Measurements from ENCODE around the gene TMEM72. TPM values are rescaled to one million over a fixed set of nuclear protein-coding genes. Genes with fewer than 3 reads are reported as not detected.

The TMEM72 gene
- polyA plus RNA-seq, 3 donors: not detected

GRCh38 chr10:44909910-44910309 is 1.2 kb upstream of the TMEM72 start:
- Histone ChIP-seq H3K27me3 (ENCODE audit: control insufficient read depth in 2 of 2, insufficient read depth in 2 of 2, low read length in 2 of 2) (no peaks in the 10 kb centered on the region), H3K9me3 (replicated peaks in 1 of 2; ENCODE audit: control insufficient read depth in 1 of 2, insufficient read depth in 1 of 2, low read length in 2 of 2) (peaks cover 0 to 4% of the 10 kb centered on the region in 2 donors), H4K20me1 (ENCODE audit: insufficient read depth, low read length) (no peaks in the 10 kb centered on the region), H3K4me1 (ENCODE audit: control insufficient read depth in 1 of 2, insufficient read depth in 2 of 2, low read length in 2 of 2) (peaks cover 29 to 43% of the 10 kb centered on the region in 2 donors), H3K4me3 (replicated peaks in 1 of 3; ENCODE audit: low read depth in 2 of 3, low read length in 3 of 3) (no peak overlapping the region), H3K4me2 (replicated peaks; ENCODE audit: extremely low read depth, low read length, poor library complexity, severe bottlenecking) (no peak overlapping the region), H3K9ac (ENCODE audit: insufficient read depth, low read length, poor library complexity, severe bottlenecking) (no peak overlapping the region), H3K79me2 (ENCODE audit: insufficient read depth, low read length) (no peaks in the 10 kb centered on the region), H3K27ac (ENCODE audit: low read depth in 1 of 2, low read length in 2 of 2) (no peak overlapping the region), H3K36me3 (replicated peaks in 1 of 2; ENCODE audit: control insufficient read depth in 1 of 2, insufficient read depth in 2 of 2, low read length in 2 of 2) (no peaks in the 10 kb centered on the region), H2AFZ (ENCODE audit: insufficient read depth, low read depth, low read length, poor library complexity, severe bottlenecking) (no peak overlapping the region)
- Mint-ChIP-seq H3K4me1 (peaks cover 43% of the 10 kb centered on the region), H3K27me3 (ENCODE audit: low read depth in 3 of 3) (peaks cover 0 to 4% (median 2%) of the 10 kb centered on the region in 3 donors), H3K36me3 (no peaks in the 10 kb centered on the region), H3K27ac (no peak overlapping the region), H3K9me3 (peaks cover 0 to 2% (median 0%) of the 10 kb centered on the region in 7 donors), H3K4me3 (no peak overlapping the region)
- no peak for DNase-seq
- no peak for TF ChIP-seq CTCF (IDR thresholded peaks at IDR 0.05)
- intact Hi-C loops (cut with micrococcal nuclease): no loop called here
- WGBS (ENCODE audit: insufficient coverage): no CpG with 5 or more reads among the region's 1 CpG

- Mint-ChIP-seq H3K9me3 (peaks cover 0 to 2% (median 0%) of the 10 kb centered on the region in 7 donors), H3K27ac (no peak overlapping the region), H3K36me3 (no peaks in the 10 kb centered on the region), H3K4me1 (peaks cover 50% of the 10 kb centered on the region), H3K4me3 (no peak overlapping the region), H3K27me3 (ENCODE audit: low read depth in 3 of 3) (peaks cover 0 to 4% (median 2%) of the 10 kb centered on the region in 3 donors)
- H2AFZ ChIP-seq (ENCODE audit: insufficient read depth, low read depth, low read length, poor library complexity, severe bottlenecking): no peak overlapping the region
- 100% methylated on average over 3 of the region's 7 CpGs for WGBS (ENCODE audit: insufficient coverage)
- H3K4me1 ChIP-seq (ENCODE audit: control insufficient read depth in 1 of 2, insufficient read depth in 2 of 2, low read length in 2 of 2): peaks cover 29 to 50% of the 10 kb centered on the region in 2 donors
- H3K36me3 ChIP-seq (replicated peaks in 1 of 2; ENCODE audit: control insufficient read depth in 1 of 2, insufficient read depth in 2 of 2, low read length in 2 of 2): no peaks in the 10 kb centered on the region
- H3K9me3 ChIP-seq (replicated peaks in 1 of 2; ENCODE audit: control insufficient read depth in 1 of 2, insufficient read depth in 1 of 2, low read length in 2 of 2): no peaks in the 10 kb centered on the region
- H3K9ac ChIP-seq (ENCODE audit: insufficient read depth, low read length, poor library complexity, severe bottlenecking): no peak overlapping the region
- no peak for DNase-seq
- H3K27ac ChIP-seq (ENCODE audit: low read depth in 1 of 2, low read length in 2 of 2): no peak overlapping the region
- intact Hi-C loops (cut with micrococcal nuclease): no loop called here
- no peak for TF ChIP-seq CTCF (IDR thresholded peaks at IDR 0.05)
- H3K79me2 ChIP-seq (ENCODE audit: insufficient read depth, low read length): no peaks in the 10 kb centered on the region
- H3K4me2 ChIP-seq (replicated peaks; ENCODE audit: extremely low read depth, low read length, poor library complexity, severe bottlenecking): no peak overlapping the region
- H4K20me1 ChIP-seq (ENCODE audit: insufficient read depth, low read length): no peaks in the 10 kb centered on the region
- no peaks in the 10 kb centered on the region for H3K27me3 ChIP-seq (ENCODE audit: control insufficient read depth in 2 of 2, insufficient read depth in 2 of 2, low read length in 2 of 2)
- H3K4me3 ChIP-seq (replicated peaks in 1 of 3; ENCODE audit: low read depth in 2 of 3, low read length in 3 of 3): no peak overlapping the region
Observed at GRCh38 chr10:44910602-44911001, 535 bp upstream of the TMEM72 start.

Measured in CD14-positive monocyte (primary cell).